Brain microvascular endothelial cell (primary cell): ENCODE measurements around the gene SNF8.
A peak's percentile ranks its signal among the peaks of the same experiment; 100 is the strongest.

Experiments used
- DNase-seq: peaks from one replicate; pipeline ENCODE4 v3.0.0-alpha.2; 2020
- H3K27ac ChIP-seq: fragments of 250-450 bp; sonication (Bioruptor Pico); 2 replicates; pipeline ENCODE4 v1.5.1; 2020; ENCODE audit warnings: mild to moderate bottlenecking, moderate library complexity
- H3K27me3 ChIP-seq: fragments of 250-450 bp; sonication (Bioruptor Pico); replicated peaks from 2 replicates; pipeline ENCODE4 v1.5.1; 2020; ENCODE audit warnings: mild to moderate bottlenecking
- H3K36me3 ChIP-seq: fragments of 250-450 bp; sonication (Bioruptor Pico); replicated peaks from 2 replicates; pipeline ENCODE4 v1.5.1; 2020; ENCODE audit warnings: mild to moderate bottlenecking
- H3K4me3 ChIP-seq: 2 replicates; pipeline ENCODE4 v1.5.1; 2011; ENCODE audit warnings: low read depth, mild to moderate bottlenecking, control low read depth, low read length, moderate library complexity
- CTCF ChIP-seq: IDR thresholded peaks from 2 replicates; pipeline ENCODE4 v1.5.1; 2011; ENCODE audit warnings: low read depth, mild to moderate bottlenecking, moderate library complexity, low read length, control low read depth, inconsistent platforms; ENCODE audit errors: missing control alignments
- in situ Hi-C: cut with HindIII; loops from 2 replicates; pipeline ENCODE4 v1.10.0; 2017; ENCODE audit warnings: low sequenced_read_pairs, low pct_ligation_motif_present

SNF8 gene

GRCh38 chr17:48944515-48945260 lies at the start of gene SNF8:
TSS of gene SNF8 (minus strand) at chr17:48944842. CDS start at chr17:48944734, 108 bp downstream.
- Histone ChIP-seq H3K4me3 (peak within 1 kb of the TSS; percentile 89), H3K36me3 (peaks cover 8% of the 10 kb centered on the region), H3K27me3 (no peaks in the 10 kb centered on the region), H3K27ac (peak within 1 kb of the TSS; percentile 91)
- peak; percentile 87 for DNase-seq
- no peak for TF ChIP-seq CTCF
- in situ Hi-C loops: no loop called here

- in situ Hi-C loops: no loop called here
- Histone ChIP-seq H3K27ac (no peak overlapping the region), H3K36me3 (no peaks in the 10 kb centered on the region), H3K27me3 (peaks cover 20% of the 10 kb centered on the region), H3K4me3 (no peak overlapping the region)
- TF ChIP-seq CTCF: no peak
- no peak for DNase-seq
Measured at GRCh38 chr17:48993951-48994350, 49.3 kb upstream of the SNF8 start.

GRCh38 chr17:48993305-48993704 lies 48.7 kb upstream of the SNF8 start:
- no peak for DNase-seq
- TF ChIP-seq CTCF: no peak
- H3K27me3 ChIP-seq: peaks cover 20% of the 10 kb centered on the region
- in situ Hi-C loops: no loop called here
- H3K4me3 ChIP-seq: no peak overlapping the region
- no peaks in the 10 kb centered on the region for H3K36me3 ChIP-seq
- no peak overlapping the region for H3K27ac ChIP-seq

- H3K4me3 ChIP-seq: no peak overlapping the region
- H3K27me3 ChIP-seq: peaks cover 20% of the 10 kb centered on the region
- no peak for TF ChIP-seq CTCF
- in situ Hi-C loops: no loop called here
- no peak overlapping the region for H3K27ac ChIP-seq
- no peak for DNase-seq
- H3K36me3 ChIP-seq: no peaks in the 10 kb centered on the region
Measured at GRCh38 chr17:48992444-48992843, 47.8 kb upstream of the SNF8 start.

GRCh38 chr17:48990882-48991357 lies 46.3 kb upstream of the SNF8 start:
- DNase-seq: no peak
- no peaks in the 10 kb centered on the region for H3K36me3 ChIP-seq
- no peak for TF ChIP-seq CTCF
- H3K27ac ChIP-seq: no peak overlapping the region
- in situ Hi-C loops: no loop called here
- no peak overlapping the region for H3K4me3 ChIP-seq
- H3K27me3 ChIP-seq: peaks cover 20% of the 10 kb centered on the region

GRCh38 chr17:48989100-48989499 lies 44.5 kb upstream of the SNF8 start:
- TF ChIP-seq CTCF: no peak
- H3K4me3 ChIP-seq: no peak overlapping the region
- DNase-seq: no peak
- peaks cover 20% of the 10 kb centered on the region for H3K27me3 ChIP-seq
- no peaks in the 10 kb centered on the region for H3K36me3 ChIP-seq
- in situ Hi-C loops: no loop called here
- no peak overlapping the region for H3K27ac ChIP-seq
